ENCODE measurements around the gene MRPS31.
"Not testable (repeated sequence)": the region's sequence is repeated elsewhere in the genome, so short reads cannot be mapped to it uniquely, and the experiment has no call there.

Gene MRPS31

GRCh38 chr13:40789275-40790153, 18.5 kb upstream of the MRPS31 start, which contains the start of gene SLC25A15:
SLC25A15 (plus strand) TSS chr13:40789611; CDS start chr13:40793227, 3,616 bp downstream.
- DNase-seq, result peak; percentile 27

GRCh38 chr13:40788540-40789274, 17.7 kb upstream of the MRPS31 start:
- not testable (repeated sequence) for DNase-seq

- no peak for DNase-seq
These were observed 16.1 kb upstream of the MRPS31 start for GRCh38 chr13:40787062-40787461.

- DNase-seq, result no peak
These were observed 15.6 kb upstream of the MRPS31 start for GRCh38 chr13:40786568-40786996.

GRCh38 chr13:40784540-40784939, 13.6 kb upstream of the MRPS31 start:
- DNase-seq, result no peak

GRCh38 chr13:40782971-40783370, 12.0 kb upstream of the MRPS31 start:
- not testable (repeated sequence) for DNase-seq

GRCh38 chr13:40781717-40782116, 10.7 kb upstream of the MRPS31 start:
- no peak for DNase-seq

- no peak for DNase-seq
These were observed 9.9 kb upstream of the MRPS31 start for GRCh38 chr13:40780822-40781401.

GRCh38 chr13:40779796-40780285, 8.9 kb upstream of the MRPS31 start:
- no peak for DNase-seq

- no peak for DNase-seq
These were observed 8.1 kb upstream of the MRPS31 start for GRCh38 chr13:40779049-40779448.

- no peak for DNase-seq
These were observed 6.8 kb upstream of the MRPS31 start for GRCh38 chr13:40777809-40778175.

- DNase-seq, result peak; percentile 37
These were observed 6.3 kb upstream of the MRPS31 start for GRCh38 chr13:40777166-40777808.

- no peak for DNase-seq
These were observed 5.7 kb upstream of the MRPS31 start for GRCh38 chr13:40776681-40777165.

GRCh38 chr13:40776232-40776631, 5.2 kb upstream of the MRPS31 start:
- no peak for DNase-seq

- DNase-seq, result no peak
These were observed 3.7 kb upstream of the MRPS31 start for GRCh38 chr13:40774672-40775071.

- no peak for DNase-seq
These were observed 1.9 kb upstream of the MRPS31 start for GRCh38 chr13:40772765-40773473.

- no peak for DNase-seq
These were observed 419 bp downstream of the MRPS31 start for GRCh38 chr13:40770609-40770933.

GRCh38 chr13:40769970-40770369, 1.0 kb downstream of the MRPS31 start:
- no peak for DNase-seq

GRCh38 chr13:40765602-40766001, 5.4 kb downstream of the MRPS31 start:
- no peak for DNase-seq

- no peak for DNase-seq
These were observed 6.2 kb downstream of the MRPS31 start for GRCh38 chr13:40764587-40765403.

GRCh38 chr13:40762849-40763248, 8.1 kb downstream of the MRPS31 start:
- DNase-seq, result no peak
